Upper lobe of right lung (tissue), 1 donor: ENCODE results near the gene SIL1. TPM values are rescaled to one million over a fixed set of nuclear protein-coding genes. Genes with fewer than 3 reads are reported as not detected.

Source experiments
- ATAC-seq: fragments of 200-7000 bp; cut with Tn5 transposase; one replicate; pipeline ENCODE4 v1.9.1; 2020; ENCODE audit warnings: mild to moderate bottlenecking, moderate library complexity
- DNase-seq: peaks from one replicate; pipeline ENCODE4 v3.0.0-alpha.2; 2020
- H3K27ac ChIP-seq: fragments of 200-600 bp; one replicate; pipeline ENCODE4 v1.8.0; 2022
- H3K27me3 ChIP-seq: fragments of 200-600 bp; one replicate; pipeline ENCODE4 v1.8.0; 2022; ENCODE audit warnings: mild to moderate bottlenecking
- H3K36me3 ChIP-seq: fragments of 200-600 bp; one replicate; pipeline ENCODE4 v1.8.0; 2022
- H3K4me1 ChIP-seq: fragments of 200-600 bp; one replicate; pipeline ENCODE4 v1.8.0; 2022
- H3K4me3 ChIP-seq: fragments of 200-600 bp; one replicate; pipeline ENCODE4 v1.8.0; 2022; ENCODE audit warnings: mild to moderate bottlenecking
- H3K9me3 ChIP-seq: fragments of 200-600 bp; one replicate; pipeline ENCODE4 v1.8.0; 2022
- intact Hi-C: fragments of 100-400 bp; cut with DNase I; formaldehyde crosslinking; loops from one replicate; pipeline ENCODE4 v1.11.0; 2022
- total RNA-seq: library from RNA; stranded (reverse); fragmentation: NEBNext Ultra II Directional; extraction: Animal tissue kit (Norgen Biotek cat#: 25700); gene quantifications from one replicate; pipeline ENCODE4 v1.2.1, GENCODE V29; 2021
- TF ChIP-seq, protein P1 (sequence below): fragments of 200-600 bp; IDR thresholded peaks from one replicate; pipeline ENCODE4 v1.8.0; 2022; ENCODE audit warnings: antibody characterized with exemption
- donor health status: DM: no; HTN: yes; CAD: no; lungs with severe emphysema.

The SIL1 gene
- total RNA-seq, 1 donor from 2014 or later = 56.9 TPM

DNA sequence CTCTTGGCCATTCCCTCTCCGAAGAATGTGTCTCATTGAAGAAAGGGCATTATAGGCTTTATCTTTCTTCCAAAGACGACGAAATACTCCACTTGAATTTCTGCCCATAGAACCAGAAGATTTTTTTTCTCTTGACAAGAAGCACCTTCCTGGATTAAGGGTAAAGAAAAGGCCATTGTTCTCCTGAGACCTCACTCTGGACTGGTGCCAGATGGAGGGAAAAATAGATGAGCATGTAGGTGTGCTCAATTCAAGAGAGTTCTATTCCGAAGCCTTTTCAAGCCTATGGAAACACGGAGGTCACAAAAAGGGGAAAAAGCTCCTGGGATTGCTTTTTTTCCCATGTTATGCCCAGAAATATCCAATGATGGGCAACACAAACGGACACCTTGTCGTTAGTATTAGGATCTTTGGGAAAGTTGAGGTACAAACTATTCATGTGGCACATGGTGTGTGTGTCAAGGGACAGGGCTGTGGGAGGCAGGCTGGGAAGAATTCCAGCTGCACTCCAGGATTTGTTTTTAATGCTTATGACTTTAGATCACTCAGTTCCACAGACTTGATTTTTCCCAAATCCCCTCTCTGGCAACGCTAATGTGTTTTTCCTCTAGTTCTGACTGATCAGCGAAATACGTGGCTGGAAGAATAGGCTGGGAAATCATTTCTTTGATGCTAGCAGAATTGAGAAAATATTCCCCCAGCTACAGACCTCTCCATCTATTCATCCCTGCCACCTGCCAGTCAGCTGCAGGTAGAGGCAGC, 89.9 kb downstream of the SIL1 start:
- peaks cover 11% of the 10 kb centered on the region for H3K4me1 ChIP-seq
- H3K27ac ChIP-seq = no peak overlapping the region
- no peak overlapping the region for H3K4me3 ChIP-seq
- DNase-seq = no peak
- intact Hi-C loops = no loop called here
- TF ChIP-seq, protein P1, sequence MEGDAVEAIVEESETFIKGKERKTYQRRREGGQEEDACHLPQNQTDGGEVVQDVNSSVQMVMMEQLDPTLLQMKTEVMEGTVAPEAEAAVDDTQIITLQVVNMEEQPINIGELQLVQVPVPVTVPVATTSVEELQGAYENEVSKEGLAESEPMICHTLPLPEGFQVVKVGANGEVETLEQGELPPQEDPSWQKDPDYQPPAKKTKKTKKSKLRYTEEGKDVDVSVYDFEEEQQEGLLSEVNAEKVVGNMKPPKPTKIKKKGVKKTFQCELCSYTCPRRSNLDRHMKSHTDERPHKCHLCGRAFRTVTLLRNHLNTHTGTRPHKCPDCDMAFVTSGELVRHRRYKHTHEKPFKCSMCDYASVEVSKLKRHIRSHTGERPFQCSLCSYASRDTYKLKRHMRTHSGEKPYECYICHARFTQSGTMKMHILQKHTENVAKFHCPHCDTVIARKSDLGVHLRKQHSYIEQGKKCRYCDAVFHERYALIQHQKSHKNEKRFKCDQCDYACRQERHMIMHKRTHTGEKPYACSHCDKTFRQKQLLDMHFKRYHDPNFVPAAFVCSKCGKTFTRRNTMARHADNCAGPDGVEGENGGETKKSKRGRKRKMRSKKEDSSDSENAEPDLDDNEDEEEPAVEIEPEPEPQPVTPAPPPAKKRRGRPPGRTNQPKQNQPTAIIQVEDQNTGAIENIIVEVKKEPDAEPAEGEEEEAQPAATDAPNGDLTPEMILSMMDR = no peak
- no peaks in the 10 kb centered on the region for H3K9me3 ChIP-seq
- no peaks in the 10 kb centered on the region for H3K36me3 ChIP-seq
- H3K27me3 ChIP-seq = no peaks in the 10 kb centered on the region
- no peak for ATAC-seq

DNA sequence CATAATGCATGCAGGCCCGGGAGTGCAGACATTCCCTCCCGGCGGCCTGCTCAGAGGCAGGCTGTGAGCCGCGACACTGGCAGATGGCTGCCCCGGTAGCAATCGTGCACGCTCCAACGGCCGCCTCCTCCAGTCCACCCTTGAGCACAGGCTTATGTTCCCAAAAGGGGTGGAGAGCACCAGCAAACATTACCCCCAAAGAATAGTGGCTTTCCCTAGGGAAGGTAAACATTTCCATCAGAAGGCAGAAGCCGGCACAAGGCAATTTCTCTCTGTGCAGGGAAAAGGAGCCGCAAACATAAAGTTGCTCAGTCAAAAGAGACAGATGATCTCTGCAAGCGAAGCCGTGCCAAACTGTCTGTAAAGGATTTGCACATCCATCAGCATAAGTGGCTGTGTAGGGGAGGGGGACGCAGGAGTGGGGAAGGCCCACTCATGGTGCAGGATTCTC, 92.5 kb downstream of the SIL1 start:
- intact Hi-C loops = no loop called here

DNA sequence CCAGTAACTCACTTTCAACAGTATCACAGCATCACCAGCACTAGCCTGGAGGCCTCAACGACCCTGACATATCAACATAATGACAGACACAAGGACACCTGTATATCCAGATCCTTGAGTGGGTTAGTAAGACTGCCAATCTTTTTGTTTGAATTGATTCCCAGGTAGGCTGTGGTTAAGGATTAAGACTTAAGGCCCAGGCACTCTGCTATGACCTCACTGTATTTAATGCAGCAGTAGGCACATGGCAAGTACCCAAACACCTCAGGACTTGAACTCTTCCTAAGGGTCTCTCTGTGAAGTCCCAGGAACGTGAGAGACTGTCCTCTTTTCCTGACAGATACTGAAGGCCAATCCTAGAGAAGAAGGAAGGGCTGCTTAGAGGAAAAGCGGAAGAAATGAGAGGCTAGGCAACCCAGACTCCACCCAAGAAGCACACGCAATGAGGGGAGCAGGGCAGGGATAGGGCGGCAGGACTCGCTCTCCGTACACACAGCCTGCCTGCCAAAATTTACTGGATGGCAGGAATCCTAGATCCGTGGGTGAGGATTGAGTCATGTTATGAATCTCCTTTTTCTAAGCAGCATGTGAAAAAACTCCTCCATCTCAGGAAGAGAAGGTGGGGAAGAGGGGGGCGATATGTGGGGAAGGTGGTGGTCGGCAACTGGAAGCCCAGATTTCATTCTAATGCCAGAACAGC, 93.4 kb downstream of the SIL1 start:
- TF ChIP-seq, protein P1 = no peak
- Histone ChIP-seq H3K27me3 (no peaks in the 10 kb centered on the region), H3K9me3 (no peaks in the 10 kb centered on the region), H3K36me3 (no peaks in the 10 kb centered on the region), H3K4me1 (peaks cover 11% of the 10 kb centered on the region), H3K27ac (peak overlapping the region; percentile 40), H3K4me3 (no peak overlapping the region)
- intact Hi-C loops = no loop called here
- DNase-seq = no peak
- ATAC-seq = peak; percentile 74

More for the DNA sequence above, 92.5 kb downstream of the SIL1 start:
- Histone ChIP-seq H3K36me3 (no peaks in the 10 kb centered on the region), H3K27ac (no peak overlapping the region), H3K4me1 (peaks cover 11% of the 10 kb centered on the region), H3K4me3 (no peak overlapping the region), H3K9me3 (no peaks in the 10 kb centered on the region), H3K27me3 (no peaks in the 10 kb centered on the region)
- ATAC-seq (no peak), DNase-seq (no peak)
- TF ChIP-seq, protein P1 = no peak

DNA sequence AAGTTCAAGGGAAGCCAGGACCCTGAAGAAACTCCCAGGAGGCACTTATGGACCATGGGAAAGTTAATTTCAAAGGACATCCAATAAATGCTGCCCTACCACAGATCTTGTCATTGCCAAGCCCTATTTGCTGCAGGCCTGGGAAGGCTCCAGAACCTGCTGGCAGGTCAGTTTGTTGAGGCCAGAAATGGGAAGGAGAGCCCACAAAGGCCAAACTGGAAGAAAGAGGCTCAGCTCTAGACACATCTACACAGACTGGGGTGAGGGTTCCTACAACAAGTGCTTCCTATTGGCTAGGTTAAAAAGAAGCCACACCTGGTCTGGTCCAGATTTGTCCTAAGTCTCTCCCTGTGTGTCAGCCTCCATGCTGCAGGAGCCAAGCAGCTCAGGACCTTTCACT, 94.4 kb downstream of the SIL1 start:
- H3K36me3 ChIP-seq = no peaks in the 10 kb centered on the region
- no peak overlapping the region for H3K27ac ChIP-seq
- no peak overlapping the region for H3K4me3 ChIP-seq
- TF ChIP-seq, protein P1 = no peak
- intact Hi-C loops = no loop called here
- ATAC-seq (no peak), DNase-seq (no peak)
- H3K4me1 ChIP-seq = peaks cover 11% of the 10 kb centered on the region
- H3K27me3 ChIP-seq = no peaks in the 10 kb centered on the region
- H3K9me3 ChIP-seq = no peaks in the 10 kb centered on the region

DNA sequence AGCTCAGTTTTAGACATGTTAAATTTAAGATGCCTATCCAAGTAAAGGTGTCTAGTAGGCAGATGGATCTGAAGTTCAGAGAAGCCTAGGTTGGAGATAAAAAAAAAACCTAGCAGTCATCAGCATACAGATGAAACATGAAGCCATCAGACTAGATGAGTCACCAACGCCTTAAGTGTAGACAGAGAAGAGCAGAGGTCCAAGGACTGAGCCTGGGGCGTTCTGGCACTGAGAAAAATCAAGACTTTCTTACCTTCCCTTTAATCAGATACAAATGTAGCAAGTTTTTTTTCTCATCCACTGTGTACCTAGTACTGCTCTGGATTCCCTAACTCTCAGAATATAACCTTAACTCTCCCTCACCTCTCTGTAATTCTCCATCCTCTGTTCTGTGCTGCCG, 97.3 kb downstream of the SIL1 start:
- Histone ChIP-seq H3K4me1 (peaks cover 11% of the 10 kb centered on the region), H3K36me3 (no peaks in the 10 kb centered on the region), H3K27me3 (no peaks in the 10 kb centered on the region), H3K9me3 (no peaks in the 10 kb centered on the region), H3K27ac (no peak overlapping the region), H3K4me3 (no peak overlapping the region)
- TF ChIP-seq, protein P1 = no peak
- DNase-seq (no peak), ATAC-seq (no peak)
- intact Hi-C loops = no loop called here
